Fibroblast of villous mesenchyme (primary cell): ENCODE measurements around the gene ABCD4. TPM values are rescaled to one million over a fixed set of nuclear protein-coding genes. Genes with fewer than 3 reads are reported as not detected.
"Not testable (repeated sequence)": the region's sequence is repeated elsewhere in the genome, so short reads cannot be mapped to it uniquely, and the experiment has no call there.

ENCODE experiments used
- DNase-seq: peaks from one replicate; pipeline ENCODE4 v3.0.0-alpha.2; 2010; ENCODE audit warnings: low read depth
- H3K4me3 ChIP-seq: 2 replicates; pipeline ENCODE4 v1.5.1; 2011; ENCODE audit warnings: low read depth, mild to moderate bottlenecking, low read length
- total RNA-seq: library from RNA; depleted of rRNA; stranded (reverse); fragments of >200 nt; gene quantifications from 2 replicates; pipeline ENCODE4 v1.2.3, GENCODE V29; 2012
- TF ChIP-seq, protein P1 (sequence below): IDR thresholded peaks from 2 replicates; pipeline ENCODE4 v1.5.1; 2012; ENCODE audit warnings: low read depth, mild to moderate bottlenecking, low read length; ENCODE audit not compliant: insufficient read depth

The ABCD4 gene
- total RNA-seq, 1 donor, result 25.0 TPM

DNA sequence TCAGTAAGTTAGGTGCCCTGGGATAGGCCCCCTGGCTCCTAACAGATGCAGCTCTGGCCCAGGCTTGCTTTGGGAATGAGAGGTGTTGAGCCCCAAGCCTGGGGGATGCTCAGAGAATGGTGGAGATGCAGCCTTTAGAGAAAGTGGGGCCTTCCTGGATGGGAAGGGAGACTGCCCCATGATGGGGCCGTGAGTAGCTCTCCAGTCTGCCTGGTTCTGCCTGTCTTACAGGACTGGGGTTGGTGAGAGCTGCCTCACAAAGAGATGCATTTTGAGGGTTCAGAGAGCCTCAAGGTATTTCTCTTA is 45.0 kb upstream of the ABCD4 start:
- no peak overlapping the region for H3K4me3 ChIP-seq
- TF ChIP-seq, protein P1, sequence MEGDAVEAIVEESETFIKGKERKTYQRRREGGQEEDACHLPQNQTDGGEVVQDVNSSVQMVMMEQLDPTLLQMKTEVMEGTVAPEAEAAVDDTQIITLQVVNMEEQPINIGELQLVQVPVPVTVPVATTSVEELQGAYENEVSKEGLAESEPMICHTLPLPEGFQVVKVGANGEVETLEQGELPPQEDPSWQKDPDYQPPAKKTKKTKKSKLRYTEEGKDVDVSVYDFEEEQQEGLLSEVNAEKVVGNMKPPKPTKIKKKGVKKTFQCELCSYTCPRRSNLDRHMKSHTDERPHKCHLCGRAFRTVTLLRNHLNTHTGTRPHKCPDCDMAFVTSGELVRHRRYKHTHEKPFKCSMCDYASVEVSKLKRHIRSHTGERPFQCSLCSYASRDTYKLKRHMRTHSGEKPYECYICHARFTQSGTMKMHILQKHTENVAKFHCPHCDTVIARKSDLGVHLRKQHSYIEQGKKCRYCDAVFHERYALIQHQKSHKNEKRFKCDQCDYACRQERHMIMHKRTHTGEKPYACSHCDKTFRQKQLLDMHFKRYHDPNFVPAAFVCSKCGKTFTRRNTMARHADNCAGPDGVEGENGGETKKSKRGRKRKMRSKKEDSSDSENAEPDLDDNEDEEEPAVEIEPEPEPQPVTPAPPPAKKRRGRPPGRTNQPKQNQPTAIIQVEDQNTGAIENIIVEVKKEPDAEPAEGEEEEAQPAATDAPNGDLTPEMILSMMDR, result no peak
- no peak for DNase-seq

DNA sequence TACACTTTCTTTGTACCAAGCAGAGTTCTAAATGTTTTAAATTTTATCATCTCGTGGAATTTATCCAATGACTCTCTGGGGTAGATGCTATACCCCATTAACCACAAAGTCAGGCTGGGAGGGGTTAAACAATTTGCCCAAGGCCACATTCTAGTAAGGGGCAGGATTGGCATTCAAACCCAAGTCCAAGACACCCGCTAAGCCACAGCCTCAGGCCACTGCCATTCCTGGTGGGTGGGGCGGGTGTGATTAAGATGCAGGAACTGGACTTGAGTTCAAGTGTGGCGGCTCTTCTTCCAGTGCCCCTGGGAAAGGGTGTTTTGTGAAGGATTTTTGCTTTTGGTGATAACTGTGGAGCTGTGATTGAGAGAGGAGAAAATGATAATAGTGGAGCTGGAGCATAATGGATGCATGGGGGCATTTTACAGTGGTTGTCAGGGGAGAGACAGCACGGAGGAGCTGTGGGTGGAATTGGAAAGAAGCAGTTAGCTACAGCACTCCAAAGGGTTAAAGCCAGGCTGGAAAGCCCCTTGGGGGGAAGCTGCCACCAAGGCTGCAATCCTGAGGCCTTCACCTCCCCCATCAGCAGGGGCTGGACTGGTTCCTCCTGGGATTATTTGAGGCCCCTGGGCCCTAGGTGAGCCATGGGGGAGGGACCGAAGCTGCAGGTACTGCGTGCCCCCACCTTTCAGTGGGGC is 44.5 kb upstream of the ABCD4 start:
- H3K4me3 ChIP-seq, result no peak overlapping the region
- DNase-seq, result no peak
- TF ChIP-seq, protein P1, result no peak

DNA sequence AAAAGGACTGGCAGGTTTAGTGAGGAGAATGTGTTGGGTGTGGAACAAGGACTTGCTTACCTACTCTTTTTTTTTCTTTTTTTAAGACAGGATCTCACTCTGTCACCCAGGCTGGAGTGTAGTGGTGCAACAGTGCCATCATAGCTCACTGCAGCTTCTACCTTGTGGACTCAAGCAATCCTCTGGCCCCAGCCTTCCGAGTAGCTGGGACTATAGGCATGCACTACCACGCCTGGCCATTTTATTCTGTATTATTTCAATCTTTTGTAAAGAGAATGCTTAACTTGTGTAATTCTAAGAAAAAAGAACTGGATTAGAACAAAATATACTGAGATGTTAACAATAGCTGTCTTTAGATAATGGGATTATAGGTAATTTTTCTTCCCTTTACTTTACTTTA is 43.6 kb upstream of the ABCD4 start:
- TF ChIP-seq, protein P1, result no peak
- no peak overlapping the region for H3K4me3 ChIP-seq
- DNase-seq, result no peak

DNA sequence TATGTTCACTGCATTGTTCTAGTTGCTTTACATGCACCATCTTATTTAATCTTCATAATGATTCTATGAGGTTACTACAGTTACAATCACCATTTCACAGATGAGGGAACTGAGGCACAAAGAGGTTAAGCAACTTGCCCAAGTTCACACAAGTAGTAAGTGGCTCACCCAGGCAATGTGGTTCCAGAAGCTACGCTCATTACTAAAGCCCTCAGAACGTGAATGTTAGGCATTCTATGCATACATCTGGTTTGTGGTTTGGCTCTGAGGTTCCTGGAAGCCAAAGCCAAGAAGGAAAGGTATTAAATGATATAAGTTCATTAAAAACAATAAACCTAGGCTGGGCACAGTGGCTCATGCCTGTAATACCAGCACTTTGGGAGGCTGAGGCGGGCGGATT is 31.2 kb upstream of the ABCD4 start:
- DNase-seq, result peak; percentile 73
- TF ChIP-seq, protein P1, result no peak
- no peak overlapping the region for H3K4me3 ChIP-seq

DNA sequence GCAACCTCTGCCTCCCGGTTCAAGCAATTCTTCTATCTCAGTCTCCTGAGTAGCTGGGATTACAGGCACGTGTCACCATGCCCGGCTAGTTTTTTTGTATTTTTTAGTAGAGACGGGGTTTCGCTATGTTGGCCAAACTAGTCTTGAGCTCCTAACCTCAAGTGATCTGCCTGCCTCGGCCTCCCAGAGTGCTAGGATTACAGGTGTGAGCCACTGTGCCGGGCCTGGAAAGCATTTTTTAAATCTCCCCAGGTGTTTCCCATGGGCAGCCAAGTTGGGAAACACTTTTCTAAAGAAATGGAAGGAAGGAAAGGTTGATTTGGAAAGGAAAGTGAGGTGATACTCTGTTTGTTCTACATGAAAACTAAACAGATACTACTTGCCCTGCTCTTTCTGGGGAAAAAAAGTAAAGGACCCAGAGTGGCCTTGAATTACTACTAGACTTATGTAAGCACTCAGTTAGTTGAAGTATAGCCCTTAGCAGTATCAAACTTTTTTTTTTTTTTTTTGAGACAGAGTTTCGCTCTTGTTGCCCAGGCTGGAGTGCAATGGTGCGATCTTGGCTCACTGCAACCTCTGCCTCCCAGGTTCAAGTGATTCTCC is 27.3 kb upstream of the ABCD4 start:
- not testable (repeated sequence) for H3K4me3 ChIP-seq, DNase-seq

DNA sequence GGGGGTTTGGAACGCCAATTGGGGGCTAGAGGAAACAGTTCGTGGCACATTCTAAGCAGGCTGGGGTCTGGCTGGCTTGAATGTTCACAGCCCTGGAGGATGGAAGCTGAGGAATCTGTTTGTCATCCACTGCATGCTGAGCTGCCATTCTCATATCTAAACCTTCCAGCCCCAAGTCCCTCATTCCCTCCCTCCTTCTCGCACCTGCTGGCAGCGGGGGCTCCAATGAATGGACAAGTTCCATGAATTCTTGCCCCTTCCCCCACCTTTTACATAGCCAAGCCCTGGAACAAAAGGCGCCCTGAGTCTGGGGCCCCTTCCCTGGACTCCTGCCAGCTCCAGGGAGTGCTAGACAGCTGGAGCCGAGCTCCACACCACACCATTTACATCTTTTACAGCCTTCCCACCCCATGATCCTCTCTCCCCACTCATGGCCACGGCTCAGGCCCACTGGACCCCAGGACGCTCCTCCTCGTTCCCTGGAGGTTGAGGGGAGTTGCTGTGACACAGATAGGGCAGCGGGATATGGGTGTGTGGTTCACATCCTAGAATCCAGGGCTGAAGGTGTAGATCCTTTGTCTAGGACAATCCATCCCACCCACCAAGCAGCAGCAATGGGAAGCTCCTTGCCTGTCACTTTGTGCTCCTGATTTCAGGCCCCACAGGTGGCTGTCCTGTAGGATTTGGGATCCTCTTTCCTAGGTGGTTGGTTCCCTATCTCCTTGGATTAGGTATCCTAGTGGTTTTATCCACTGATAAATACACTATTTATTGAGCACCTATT is 23.8 kb upstream of the ABCD4 start:
- H3K4me3 ChIP-seq, result no peak overlapping the region
- TF ChIP-seq, protein P1, result no peak
- DNase-seq, result no peak

DNA sequence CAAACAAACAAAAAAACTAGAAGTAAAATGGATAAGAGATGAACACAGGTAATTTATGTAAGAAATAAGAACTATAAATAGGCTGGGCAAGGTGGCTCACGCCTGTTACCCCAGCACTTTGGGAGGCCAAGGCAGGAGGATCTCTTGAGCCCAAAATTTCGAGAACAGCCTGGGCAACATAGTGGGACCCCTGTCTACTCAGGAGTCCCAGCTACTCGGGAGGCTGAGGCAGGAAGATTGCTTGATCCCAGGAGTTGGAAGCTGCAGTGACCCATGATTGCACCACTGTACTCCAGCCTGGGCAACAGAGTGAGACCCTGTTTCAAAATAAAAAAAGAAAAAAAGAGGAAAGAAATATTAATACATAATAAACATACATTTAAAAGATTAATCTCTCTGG is 22.7 kb upstream of the ABCD4 start:
- DNase-seq, result no peak
- no peak overlapping the region for H3K4me3 ChIP-seq
- TF ChIP-seq, protein P1, result no peak
